Kidney (tissue), 14 donors: Measurements from ENCODE around the gene PLCL2. TPM values are rescaled to one million over a fixed set of nuclear protein-coding genes. Genes with fewer than 3 reads are reported as not detected.

Experiments
- DNase-seq, 5 donors: peaks; one replicate each; pipeline ENCODE4 v3.0.0-alpha.2; 2013 to 2020
- FAIRE-seq: peaks from 2 replicates; lab custom pipeline; 2012; peaks lifted over from hg19 to GRCh38; lab: Jason Lieb, UNC
- H3K27ac ChIP-seq, 2 donors: one replicate each; pipeline ENCODE4 v1.7.0; 2013; ENCODE audit warnings: low read depth in 2 of 2, low read length in 2 of 2, inconsistent platforms in 1 of 2
- H3K27me3 ChIP-seq: one replicate; pipeline ENCODE4 v1.7.1; 2013; ENCODE audit warnings: low read length, inconsistent platforms; ENCODE audit not compliant: control insufficient read depth, insufficient read depth
- H3K36me3 ChIP-seq, 3 donors: one replicate each; pipeline versions ENCODE4 v1.7.0 to v1.7.1; 2013; ENCODE audit warnings: low read length in 3 of 3, control low read depth in 1 of 3, inconsistent platforms in 1 of 3; ENCODE audit not compliant: insufficient read depth in 3 of 3, control insufficient read depth in 2 of 3
- H3K4me1 ChIP-seq, 3 donors: one replicate each; pipeline versions ENCODE4 v1.7.0 to v1.7.1; 2013; ENCODE audit warnings: low read length in 3 of 3, inconsistent platforms in 1 of 3, low read depth in 1 of 3; ENCODE audit not compliant: control insufficient read depth in 2 of 3, insufficient read depth in 2 of 3
- H3K4me3 ChIP-seq, 3 donors: one replicate each; pipeline versions ENCODE4 v1.7.0 to v1.8.1; 2013; ENCODE audit warnings: low read length in 3 of 3, control low read depth in 1 of 3, inconsistent platforms in 1 of 3
- H3K9ac ChIP-seq, 3 donors: one replicate each; pipeline versions ENCODE4 v1.7.0 to v1.7.1; 2013; ENCODE audit warnings: low read length in 3 of 3, control low read depth in 1 of 3, inconsistent platforms in 1 of 3
- H3K9me3 ChIP-seq, 3 donors: one replicate each; pipeline versions ENCODE4 v1.7.0 to v1.7.1; 2013; ENCODE audit warnings: low read length in 3 of 3, control low read depth in 1 of 3, inconsistent platforms in 1 of 3; ENCODE audit not compliant: control insufficient read depth in 2 of 3, insufficient read depth in 1 of 3
- CTCF ChIP-seq: IDR thresholded peaks from 3 replicates; pipeline ENCODE4 v1.5.1; 2012; ENCODE audit warnings: mild to moderate bottlenecking, moderate library complexity, borderline replicate concordance; ENCODE audit not compliant: insufficient read depth; ENCODE audit errors: extremely low read depth
- intact Hi-C: fragments of 100-400 bp; cut with DNase I; formaldehyde crosslinking; loops from one replicate; pipeline ENCODE4 v1.11.1; 2022
- polyA plus RNA-seq: library from polyadenylated mRNA; stranded (reverse); fragments of 350-450 nt; fragmentation: Illumina TruSeq; extraction: RNeasy Lipid Tissue Mini Kit (QIAGEN cat#74804); gene quantifications from one replicate; pipeline ENCODE4 v1.2.3, GENCODE V29; 2014; ENCODE audit warnings: low read depth, low replicate concordance; ENCODE audit not compliant: insufficient read depth
- total RNA-seq: library from RNA; stranded (reverse); fragmentation: NEBNext Ultra II Directional; extraction: Animal tissue kit (Norgen Biotek cat#: 25700); gene quantifications from one replicate; pipeline ENCODE4 v1.2.1, GENCODE V29; 2021
- donor health status: control.
- donor health status: control.
- donor health status: control.
- donor health status: control.
- donor health status: control.
- donor health status: DM: yes; HTN: yes; CAD: no.
- donor health status: Normal renal cell carcinoma (clear cell type).

PLCL2 gene
- total and polyA plus RNA-seq, 2 donors from 2014 or later = 10.5 to 19.1 TPM

DNA sequence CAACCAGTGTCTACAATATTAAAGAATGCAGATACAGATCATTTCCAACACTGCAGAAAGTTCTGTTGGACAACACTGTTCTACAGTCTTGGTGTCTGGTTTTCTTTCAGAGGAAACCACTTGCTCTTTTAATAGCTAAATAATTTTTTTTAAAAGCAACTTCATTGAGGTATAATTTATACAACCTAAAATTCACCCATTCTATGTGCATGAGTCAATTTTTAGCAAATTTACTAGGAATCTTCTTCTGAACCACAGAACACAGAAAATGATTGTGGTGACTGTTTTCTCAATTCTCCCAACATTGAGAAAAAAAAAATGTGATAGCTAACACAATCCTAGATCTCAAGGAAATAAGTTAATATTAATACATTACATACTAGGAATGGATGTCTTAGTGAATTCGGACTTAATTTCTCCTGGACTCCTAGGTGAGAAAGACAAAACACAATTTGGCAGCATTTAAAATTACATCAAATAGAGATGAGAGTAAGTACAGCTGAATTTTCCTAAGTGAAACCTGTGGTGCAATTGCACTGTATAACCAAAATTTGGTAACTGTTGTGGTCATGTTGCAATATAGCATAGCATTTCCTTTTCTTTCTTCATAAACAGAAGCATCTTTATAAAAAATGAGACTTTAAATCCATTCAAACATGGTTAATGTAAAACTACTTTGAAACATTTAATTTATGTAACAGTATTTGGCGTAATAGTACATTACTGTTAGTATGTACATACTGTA lies 15.3 kb upstream of the PLCL2 start:
- Histone ChIP-seq H3K9ac (no peak overlapping the region), H3K27ac (no peak overlapping the region), H3K4me1 (peaks cover 0 to 7% (median 3%) of the 10 kb centered on the region in 3 donors), H3K9me3 (no peaks in the 10 kb centered on the region), H3K36me3 (no peaks in the 10 kb centered on the region), H3K27me3 (no peaks in the 10 kb centered on the region), H3K4me3 (no peak overlapping the region)
- intact Hi-C loops = no loop called here
- no peak for TF ChIP-seq CTCF
- no peak for FAIRE-seq
- DNase-seq = no peak

DNA sequence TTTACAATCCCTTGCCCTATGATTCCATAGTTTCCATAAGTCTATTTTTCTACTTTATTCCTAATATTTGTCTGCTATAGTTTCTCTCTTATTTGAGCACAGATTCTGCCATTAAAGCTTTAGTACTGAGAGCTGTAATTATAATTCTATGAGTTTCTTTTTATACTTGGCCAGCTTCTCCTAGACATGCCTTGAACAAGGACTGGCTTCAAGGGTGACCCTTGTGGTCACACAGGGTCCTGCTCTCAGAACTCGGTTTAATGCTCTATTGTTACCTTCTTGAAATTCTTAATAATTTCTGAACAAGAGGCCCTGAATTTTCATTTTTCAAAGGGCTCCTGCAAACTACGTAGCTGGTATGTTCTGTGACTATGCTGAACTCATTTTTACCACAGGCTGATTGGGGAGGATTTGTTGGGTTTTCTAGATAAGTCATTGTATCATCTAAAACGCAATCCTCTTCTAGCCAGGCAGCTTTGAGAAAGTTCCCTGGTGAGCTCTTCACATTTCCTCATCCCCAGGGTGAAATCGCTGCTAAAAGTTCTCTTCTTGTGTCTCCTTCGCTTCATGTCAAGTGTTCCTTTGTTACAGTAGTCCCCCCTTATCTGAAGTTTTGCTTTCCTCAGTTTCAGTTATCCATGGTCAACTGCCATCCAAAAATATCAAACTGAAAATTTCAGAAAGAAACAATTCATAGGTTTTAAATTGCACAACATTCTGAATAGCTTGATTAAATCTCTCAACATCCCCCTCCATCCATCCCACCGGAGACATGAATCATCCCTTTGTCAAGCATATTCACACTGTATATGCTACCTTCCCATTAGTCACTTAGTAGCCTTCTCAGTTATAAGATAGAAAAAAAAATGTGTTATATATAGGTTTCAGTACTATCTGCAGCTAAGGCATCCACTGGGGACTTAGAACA lies 12.6 kb upstream of the PLCL2 start:
- DNase-seq (no peak), FAIRE-seq (no peak)
- H3K9ac ChIP-seq = no peak overlapping the region
- intact Hi-C loops = no loop called here
- H3K4me1 ChIP-seq = peaks cover 0 to 2% (median 0%) of the 10 kb centered on the region in 3 donors
- TF ChIP-seq CTCF = no peak
- no peak overlapping the region for H3K27ac ChIP-seq
- no peaks in the 10 kb centered on the region for H3K36me3 ChIP-seq
- H3K27me3 ChIP-seq = no peaks in the 10 kb centered on the region
- H3K4me3 ChIP-seq = no peak overlapping the region
- H3K9me3 ChIP-seq = no peaks in the 10 kb centered on the region

- no peaks in the 10 kb centered on the region for H3K27me3 ChIP-seq
- H3K9ac ChIP-seq = no peak overlapping the region
- FAIRE-seq (no peak), DNase-seq (peak in 1 of 5 donors; percentile 15)
- H3K36me3 ChIP-seq = no peaks in the 10 kb centered on the region
- H3K27ac ChIP-seq = no peak overlapping the region
- TF ChIP-seq CTCF = no peak
- H3K4me3 ChIP-seq = no peak overlapping the region
- no peaks in the 10 kb centered on the region for H3K9me3 ChIP-seq
- peaks cover 0 to 2% (median 0%) of the 10 kb centered on the region in 3 donors for H3K4me1 ChIP-seq
- intact Hi-C loops = no loop called here
Observed at GRCh38 chr3:16873872-16874271, 10.9 kb upstream of the PLCL2 start.
